Suppressor macrophage treated with lipopolysaccharide for 4 hours (primary cell): Measurements from ENCODE around the gene PTPRN2.
"Not testable (repeated sequence)": the region's sequence is repeated elsewhere in the genome, so short reads cannot be mapped to it uniquely, and the experiment has no call there.

Experiments used
- DNase-seq: peaks from one replicate; pipeline ENCODE4 v3.0.0-alpha.2; 2020

The PTPRN2 gene

GRCh38 chr7:157593541-157593940 lies 994.1 kb downstream of the PTPRN2 start:
- DNase-seq, result no peak

GRCh38 chr7:157592636-157593320 lies 994.8 kb downstream of the PTPRN2 start:
- not testable (repeated sequence) for DNase-seq

GRCh38 chr7:157590526-157590925 lies 997.1 kb downstream of the PTPRN2 start:
- no peak for DNase-seq

- no peak for DNase-seq
These were observed 997.9 kb downstream of the PTPRN2 start for GRCh38 chr7:157589680-157590079.

GRCh38 chr7:157587805-157588560 lies 999.6 kb downstream of the PTPRN2 start:
- DNase-seq, result no peak

GRCh38 chr7:157587051-157587804 lies 1000.4 kb downstream of the PTPRN2 start:
- no peak for DNase-seq

- no peak for DNase-seq
These were observed 1001.1 kb downstream of the PTPRN2 start for GRCh38 chr7:157586426-157586955.

GRCh38 chr7:157585113-157585861 lies 1002.3 kb downstream of the PTPRN2 start:
- no peak for DNase-seq

GRCh38 chr7:157584420-157584819 lies 1003.2 kb downstream of the PTPRN2 start:
- DNase-seq, result no peak

GRCh38 chr7:157581740-157582139 lies 1005.9 kb downstream of the PTPRN2 start:
- no peak for DNase-seq

- no peak for DNase-seq
These were observed 1007.3 kb downstream of the PTPRN2 start for GRCh38 chr7:157580324-157580723.

GRCh38 chr7:157579425-157579824 lies 1008.2 kb downstream of the PTPRN2 start:
- no peak for DNase-seq

- DNase-seq, result no peak
These were observed 1009.8 kb downstream of the PTPRN2 start for GRCh38 chr7:157577796-157578339.

- DNase-seq, result no peak
These were observed 1010.6 kb downstream of the PTPRN2 start for GRCh38 chr7:157577061-157577460.

- DNase-seq, result no peak
These were observed 1011.2 kb downstream of the PTPRN2 start for GRCh38 chr7:157576415-157576814.

- no peak for DNase-seq
These were observed 1011.8 kb downstream of the PTPRN2 start for GRCh38 chr7:157575777-157576176.

GRCh38 chr7:157574914-157575586 lies 1012.6 kb downstream of the PTPRN2 start:
- no peak for DNase-seq

GRCh38 chr7:157574120-157574825 lies 1013.4 kb downstream of the PTPRN2 start:
- no peak for DNase-seq

- DNase-seq, result no peak
These were observed 1014.4 kb downstream of the PTPRN2 start for GRCh38 chr7:157573244-157573643.

GRCh38 chr7:157572622-157573021 lies 1015.0 kb downstream of the PTPRN2 start:
- DNase-seq, result no peak
